Testis (tissue), 3 donors: ENCODE measurements around the gene LRRN2. TPM values are rescaled to one million over a fixed set of nuclear protein-coding genes. Genes with fewer than 3 reads are reported as not detected.

Experiments used
- DNase-seq: peaks from one replicate; pipeline ENCODE4 v3.0.0-alpha.2; 2019
- H3K27ac ChIP-seq, 2 donors: fragments of 200-600 bp; sonication (generic); one replicate each; pipeline ENCODE4 v1.5.1; 2019
- H3K27me3 ChIP-seq: fragments of 200-600 bp; sonication (generic); one replicate; pipeline ENCODE4 v1.5.1; 2019
- H3K36me3 ChIP-seq: fragments of 200-600 bp; sonication (generic); one replicate; pipeline ENCODE4 v1.5.1; 2017; ENCODE audit warnings: low read depth; ENCODE audit errors: missing control alignments
- H3K4me1 ChIP-seq: fragments of 200-600 bp; sonication (generic); one replicate; pipeline ENCODE4 v1.5.1; 2019
- H3K4me3 ChIP-seq, 2 donors: fragments of 200-600 bp; sonication (generic); one replicate each; pipeline ENCODE4 v1.5.1; 2017 to 2019
- H3K9me3 ChIP-seq: fragments of 200-600 bp; sonication (generic); one replicate; pipeline ENCODE4 v1.5.1; 2017
- CTCF ChIP-seq, 3 experiments: fragments of 450-650 bp in 2 of 3; fragments of 200-600 bp in 1 of 3; sonication (generic) in 1 of 3; IDR thresholded peaks; one replicate each; pipeline ENCODE4 v1.5.1; 2016 to 2019; ENCODE audit warnings: antibody characterized with exemption in 3 of 3, mild to moderate bottlenecking in 2 of 3, moderate library complexity in 1 of 3
- POLR2A ChIP-seq: fragments of 450-650 bp; IDR thresholded peaks from one replicate; pipeline ENCODE4 v1.6.1; 2017; ENCODE audit warnings: antibody characterized with exemption, mild to moderate bottlenecking, moderate library complexity
- WGBS, 2 donors: methylation state at CpG; one replicate each; pipeline ENCODE4 v1.1.5; 2018; 5-methylcytosine and 5-hydroxymethylcytosine counted together
- intact Hi-C: fragments of 100-400 bp; cut with DNase I; formaldehyde crosslinking; loops from one replicate; pipeline ENCODE4 v1.15.1; 2023; ENCODE audit warnings: low total_unique reads
- polyA plus RNA-seq: library from polyadenylated mRNA; stranded (reverse); fragments of 350-450 nt; fragmentation: Illumina TruSeq; extraction: RNeasy Lipid Tissue Mini Kit (QIAGEN cat#74804); gene quantifications from one replicate; pipeline ENCODE4 v1.2.3, GENCODE V29; 2014; ENCODE audit warnings: low read depth, low replicate concordance; ENCODE audit not compliant: insufficient read depth
- total RNA-seq, 2 donors: library from RNA; depleted of rRNA; stranded (reverse); fragments of >200 nt; gene quantifications; one replicate each; pipeline ENCODE4 v1.2.3, GENCODE V29; 2016

The LRRN2 gene
- total and polyA plus RNA-seq, 3 donors from 2014 or later, result 16.7 to 27.4 (median 19.5) TPM

- 84 to 91% methylated on average over 4 to 5 of the region's 5 CpGs for WGBS, 2 donors
- intact Hi-C loops, result no loop called here
- Histone ChIP-seq H3K9me3 (no peaks in the 10 kb centered on the region), H3K27ac (no peak overlapping the region), H3K27me3 (no peaks in the 10 kb centered on the region), H3K36me3 (no peaks in the 10 kb centered on the region), H3K4me3 (no peak overlapping the region), H3K4me1 (no peaks in the 10 kb centered on the region)
- no peak for DNase-seq
- TF ChIP-seq POLR2A (no peak), CTCF (IDR thresholded peaks at IDR 0.05) (no peak)
Observed at GRCh38 chr1:204705493-204705811, 19.9 kb upstream of the LRRN2 start.

GRCh38 chr1:204704794-204705492, 19.4 kb upstream of the LRRN2 start:
- H3K9me3 ChIP-seq, result no peaks in the 10 kb centered on the region
- 87 to 95% methylated on average over 4 of the region's 4 CpGs for WGBS, 2 donors
- H3K36me3 ChIP-seq, result no peaks in the 10 kb centered on the region
- no peak overlapping the region for H3K27ac ChIP-seq
- no peaks in the 10 kb centered on the region for H3K4me1 ChIP-seq
- no peak for TF ChIP-seq CTCF (IDR thresholded peaks at IDR 0.05)
- no peak for TF ChIP-seq POLR2A
- DNase-seq, result no peak
- H3K4me3 ChIP-seq, result no peak overlapping the region
- intact Hi-C loops, result no loop called here
- H3K27me3 ChIP-seq, result no peaks in the 10 kb centered on the region

- no peak for TF ChIP-seq POLR2A
- TF ChIP-seq CTCF (IDR thresholded peaks at IDR 0.05), result no peak
- Histone ChIP-seq H3K9me3 (no peaks in the 10 kb centered on the region), H3K4me1 (no peaks in the 10 kb centered on the region), H3K36me3 (no peaks in the 10 kb centered on the region), H3K27me3 (no peaks in the 10 kb centered on the region), H3K4me3 (no peak overlapping the region), H3K27ac (no peak overlapping the region)
- no peak for DNase-seq
- intact Hi-C loops, result no loop called here
- WGBS, 2 donors, result 81 to 92% methylated on average over 12 to 15 of the region's 16 CpGs
Observed at GRCh38 chr1:204703826-204704612, 18.5 kb upstream of the LRRN2 start.

GRCh38 chr1:204703268-204703664, 17.7 kb upstream of the LRRN2 start:
- intact Hi-C loops, result no loop called here
- WGBS, 2 donors, result 33 to 43% methylated on average over 4 to 5 of the region's 5 CpGs
- Histone ChIP-seq H3K27ac (no peak overlapping the region), H3K4me3 (no peak overlapping the region), H3K9me3 (no peaks in the 10 kb centered on the region), H3K4me1 (no peaks in the 10 kb centered on the region), H3K27me3 (no peaks in the 10 kb centered on the region), H3K36me3 (no peaks in the 10 kb centered on the region)
- DNase-seq, result no peak
- no peak for TF ChIP-seq CTCF (IDR thresholded peaks at IDR 0.05)
- TF ChIP-seq POLR2A, result no peak
